Parathyroid adenoma (tissue), 2 donors: Measurements from ENCODE around the gene FBXW7.

Experiments
- H2AFZ ChIP-seq: fragments of 300-600 bp; sonication (generic); one replicate; pipeline ENCODE4 v1.7.0; 2017; ENCODE audit warnings: antibody characterized with exemption, mild to moderate bottlenecking
- H3K27ac ChIP-seq: fragments of 300-600 bp; sonication (generic); one replicate; pipeline ENCODE4 v1.7.0; 2017
- H3K27me3 ChIP-seq: fragments of 300-600 bp; sonication (generic); one replicate; pipeline ENCODE4 v1.7.0; 2017; ENCODE audit warnings: low read length; ENCODE audit not compliant: control insufficient read depth, insufficient read depth
- H3K36me3 ChIP-seq: fragments of 300-600 bp; sonication (generic); one replicate; pipeline ENCODE4 v1.7.0; 2017; ENCODE audit warnings: low read length; ENCODE audit not compliant: control insufficient read depth, insufficient read depth
- H3K4me1 ChIP-seq: fragments of 300-600 bp; sonication (generic); one replicate; pipeline ENCODE4 v1.7.0; 2017; ENCODE audit warnings: control low read depth
- H3K4me2 ChIP-seq: fragments of 300-600 bp; sonication (generic); one replicate; pipeline ENCODE4 v1.7.0; 2017; ENCODE audit warnings: low read length
- H3K4me3 ChIP-seq: fragments of 300-600 bp; sonication (generic); one replicate; pipeline ENCODE4 v1.7.0; 2017; ENCODE audit warnings: low read depth, low read length
- H3K79me2 ChIP-seq: fragments of 300-600 bp; sonication (generic); one replicate; pipeline ENCODE4 v1.7.0; 2017; ENCODE audit warnings: control low read depth
- H3K9ac ChIP-seq: fragments of 300-600 bp; sonication (generic); one replicate; pipeline ENCODE4 v1.7.0; 2017; ENCODE audit warnings: mild to moderate bottlenecking
- H3K9me3 ChIP-seq: fragments of 300-600 bp; sonication (generic); one replicate; pipeline ENCODE4 v1.7.0; 2017; ENCODE audit warnings: low read length; ENCODE audit not compliant: control insufficient read depth
- TF ChIP-seq, protein P1 (sequence below): fragments of 300-600 bp; sonication (generic); IDR thresholded peaks from one replicate; pipeline ENCODE4 v1.7.0; 2017; ENCODE audit warnings: antibody characterized with exemption, mild to moderate bottlenecking
- donor health status: primary hyperparathyroidism.

FBXW7 gene

DNA sequence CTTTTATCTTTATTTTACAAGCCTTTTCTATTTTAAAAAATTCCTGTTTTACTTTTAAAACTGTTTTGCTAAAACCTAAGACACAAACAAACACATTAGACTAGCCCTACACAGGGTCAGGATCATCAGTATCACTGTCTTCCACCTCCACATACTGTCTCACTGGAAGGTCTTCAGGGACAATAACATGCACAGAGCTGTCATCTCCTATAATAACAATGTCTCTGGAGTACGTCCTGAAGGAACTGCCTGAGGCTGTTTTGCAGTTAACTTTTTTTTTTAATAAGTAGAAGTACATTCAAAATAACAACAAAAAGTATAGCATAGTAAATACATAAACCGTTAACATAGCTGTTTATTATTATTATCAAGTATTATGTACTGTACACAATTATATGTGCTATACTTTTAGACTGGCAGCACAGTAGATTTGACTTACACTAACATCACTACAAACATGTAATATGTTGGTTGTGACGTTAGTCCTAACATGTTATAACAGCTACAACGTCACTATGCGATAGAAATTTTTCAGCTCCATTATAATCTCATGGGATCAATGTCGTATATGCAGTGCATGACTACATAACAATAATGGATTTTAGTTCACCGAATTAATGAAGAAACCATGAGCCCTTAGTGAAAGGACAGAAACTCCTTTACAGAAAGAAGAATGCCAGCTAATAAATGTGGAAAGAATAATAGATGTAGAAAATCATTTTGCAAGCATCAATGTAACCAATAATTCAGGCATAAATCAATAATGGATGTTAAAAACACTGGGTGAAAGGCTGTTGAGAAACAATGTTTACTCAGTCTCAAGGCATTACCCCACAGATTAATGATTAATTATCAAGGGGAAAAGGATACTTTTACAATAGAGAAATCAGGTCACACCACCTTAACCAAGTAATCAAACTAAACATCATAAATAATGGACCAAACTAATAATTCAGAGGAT lies 49.2 kb downstream of the FBXW7 start:
- Histone ChIP-seq H3K9ac (no peak overlapping the region), H3K27ac (no peak overlapping the region), H3K36me3 (no peaks in the 10 kb centered on the region), H3K79me2 (peaks cover 2% of the 10 kb centered on the region), H2AFZ (no peak overlapping the region), H3K4me1 (no peaks in the 10 kb centered on the region), H3K4me3 (no peak overlapping the region), H3K9me3 (no peaks in the 10 kb centered on the region), H3K27me3 (no peaks in the 10 kb centered on the region), H3K4me2 (no peak overlapping the region)
- TF ChIP-seq, protein P1, sequence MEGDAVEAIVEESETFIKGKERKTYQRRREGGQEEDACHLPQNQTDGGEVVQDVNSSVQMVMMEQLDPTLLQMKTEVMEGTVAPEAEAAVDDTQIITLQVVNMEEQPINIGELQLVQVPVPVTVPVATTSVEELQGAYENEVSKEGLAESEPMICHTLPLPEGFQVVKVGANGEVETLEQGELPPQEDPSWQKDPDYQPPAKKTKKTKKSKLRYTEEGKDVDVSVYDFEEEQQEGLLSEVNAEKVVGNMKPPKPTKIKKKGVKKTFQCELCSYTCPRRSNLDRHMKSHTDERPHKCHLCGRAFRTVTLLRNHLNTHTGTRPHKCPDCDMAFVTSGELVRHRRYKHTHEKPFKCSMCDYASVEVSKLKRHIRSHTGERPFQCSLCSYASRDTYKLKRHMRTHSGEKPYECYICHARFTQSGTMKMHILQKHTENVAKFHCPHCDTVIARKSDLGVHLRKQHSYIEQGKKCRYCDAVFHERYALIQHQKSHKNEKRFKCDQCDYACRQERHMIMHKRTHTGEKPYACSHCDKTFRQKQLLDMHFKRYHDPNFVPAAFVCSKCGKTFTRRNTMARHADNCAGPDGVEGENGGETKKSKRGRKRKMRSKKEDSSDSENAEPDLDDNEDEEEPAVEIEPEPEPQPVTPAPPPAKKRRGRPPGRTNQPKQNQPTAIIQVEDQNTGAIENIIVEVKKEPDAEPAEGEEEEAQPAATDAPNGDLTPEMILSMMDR: no peak

- H3K4me3 ChIP-seq: no peak overlapping the region
- no peaks in the 10 kb centered on the region for H3K4me1 ChIP-seq
- H3K27me3 ChIP-seq: no peaks in the 10 kb centered on the region
- H3K27ac ChIP-seq: no peak overlapping the region
- H2AFZ ChIP-seq: no peak overlapping the region
- H3K4me2 ChIP-seq: no peak overlapping the region
- no peaks in the 10 kb centered on the region for H3K9me3 ChIP-seq
- H3K79me2 ChIP-seq: peaks cover 2% of the 10 kb centered on the region
- H3K9ac ChIP-seq: no peak overlapping the region
- TF ChIP-seq, protein P1: no peak
- H3K36me3 ChIP-seq: no peaks in the 10 kb centered on the region
Measured at GRCh38 chr4:152485726-152486276, 50.1 kb downstream of the FBXW7 start.

- Histone ChIP-seq H3K36me3 (no peaks in the 10 kb centered on the region), H3K27ac (no peak overlapping the region), H3K4me2 (no peak overlapping the region), H3K4me3 (no peak overlapping the region), H3K9ac (no peak overlapping the region), H2AFZ (no peak overlapping the region), H3K27me3 (no peaks in the 10 kb centered on the region), H3K4me1 (no peaks in the 10 kb centered on the region), H3K79me2 (peaks cover 2% of the 10 kb centered on the region), H3K9me3 (no peaks in the 10 kb centered on the region)
- TF ChIP-seq, protein P1: no peak
Measured at GRCh38 chr4:152482211-152482610, 53.7 kb downstream of the FBXW7 start.

DNA sequence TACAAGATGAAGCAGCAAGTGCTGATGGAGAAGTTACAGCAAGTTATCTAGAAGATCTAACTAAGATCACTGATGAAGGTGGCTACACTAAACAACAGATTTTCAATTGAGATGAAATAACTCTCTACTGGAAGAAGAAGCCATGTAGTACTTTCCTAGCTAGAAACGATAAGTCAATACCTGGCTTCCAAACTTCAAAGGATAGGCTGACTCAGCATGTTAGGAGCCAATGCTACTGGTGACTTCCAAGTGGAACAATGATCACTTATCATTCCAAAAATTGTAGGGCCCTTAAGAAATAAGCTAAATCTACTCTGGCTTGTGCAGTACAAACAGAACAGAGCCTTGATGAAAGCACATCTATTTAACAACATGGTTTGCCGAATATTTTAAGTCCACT lies 55.0 kb downstream of the FBXW7 start:
- no peak overlapping the region for H3K27ac ChIP-seq
- H3K36me3 ChIP-seq: no peaks in the 10 kb centered on the region
- TF ChIP-seq, protein P1: no peak
- no peak overlapping the region for H3K4me2 ChIP-seq
- no peaks in the 10 kb centered on the region for H3K9me3 ChIP-seq
- no peaks in the 10 kb centered on the region for H3K4me1 ChIP-seq
- H3K79me2 ChIP-seq: peaks cover 2% of the 10 kb centered on the region
- H3K9ac ChIP-seq: no peak overlapping the region
- H3K4me3 ChIP-seq: no peak overlapping the region
- H3K27me3 ChIP-seq: no peaks in the 10 kb centered on the region
- no peak overlapping the region for H2AFZ ChIP-seq
